GM18526 (cell line): ENCODE data around the gene PNPT1.
A peak's percentile ranks its signal among the peaks of the same experiment; 100 is the strongest.

Source experiments
- POLR2A ChIP-seq: IDR thresholded peaks from 3 replicates; pipeline ENCODE4 v1.6.1; 2011; ENCODE audit not compliant: insufficient read length; ENCODE audit errors: extremely low read depth

The PNPT1 gene

DNA sequence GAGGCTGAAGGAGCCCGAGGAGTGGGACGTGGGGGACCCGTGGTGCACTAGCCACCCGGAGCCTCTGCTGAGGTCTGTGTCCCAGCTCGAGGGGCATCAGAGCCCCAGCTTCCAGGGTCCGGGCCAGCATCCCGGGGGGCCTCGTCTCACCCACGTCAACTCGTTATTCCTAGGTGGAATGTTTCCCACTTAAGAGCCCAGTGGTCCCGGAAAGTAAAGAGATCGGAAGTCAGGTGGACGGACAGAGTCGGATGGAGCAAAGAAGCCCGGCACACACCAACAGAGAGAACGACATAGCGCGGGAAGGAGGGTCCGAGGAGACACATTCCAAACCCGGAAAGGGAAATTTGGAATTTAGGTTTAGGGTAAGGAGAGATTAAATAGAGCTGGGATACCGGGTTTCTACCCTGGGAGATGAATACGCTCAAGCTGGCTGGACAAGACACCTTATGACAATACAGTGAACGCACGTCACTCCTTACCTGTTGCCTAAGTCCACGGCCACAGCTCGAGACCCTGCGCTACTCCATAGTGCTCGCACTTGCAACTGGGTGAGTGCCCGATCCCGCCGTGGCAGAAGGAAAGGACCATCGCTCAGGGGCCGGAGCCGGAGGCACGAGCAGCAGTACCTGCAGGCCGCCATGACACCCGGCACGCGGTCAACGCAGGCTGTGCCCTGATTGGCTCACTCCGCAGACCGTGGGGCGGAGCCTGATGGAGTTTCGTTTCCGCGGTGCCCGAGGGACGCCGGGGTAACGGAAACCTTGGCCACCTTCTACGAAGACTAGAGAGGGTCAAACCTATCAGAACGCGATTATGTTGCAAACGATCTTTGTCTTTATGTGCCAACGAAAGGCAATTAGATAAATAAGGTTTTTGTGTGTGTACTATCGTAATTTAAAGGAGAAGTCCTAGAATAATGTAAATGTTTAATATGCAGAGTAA is at the start of gene PNPT1:
PNPT1 (minus strand) TSS at position 664 of the 945 bp plus-strand sequence; CDS start at position 643, 21 bp downstream.
- TF ChIP-seq POLR2A = peak; percentile 85

GRCh38 chr2:55742996-55743395 is 49.4 kb upstream of the PNPT1 start:
- TF ChIP-seq POLR2A = no peak

DNA sequence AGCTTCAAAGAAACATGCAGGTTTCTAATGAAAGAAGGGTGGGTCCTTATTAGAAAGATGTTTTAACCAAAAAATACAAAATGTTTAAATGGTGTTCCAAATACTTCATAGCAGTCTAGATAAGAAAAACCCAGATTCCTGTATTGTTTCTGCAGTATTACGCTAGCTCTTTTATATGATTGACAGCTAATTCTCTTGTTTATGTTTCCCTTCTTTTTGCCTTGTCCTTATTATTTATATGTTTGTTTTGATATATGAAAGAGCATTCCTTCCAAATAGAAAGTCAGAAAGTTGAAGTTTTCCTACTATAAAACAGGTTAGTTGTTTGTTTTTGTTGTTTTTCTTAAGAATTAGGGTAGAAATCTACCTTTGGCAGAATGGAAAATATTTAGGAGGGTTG is 41.1 kb upstream of the PNPT1 start:
- TF ChIP-seq POLR2A = no peak

DNA sequence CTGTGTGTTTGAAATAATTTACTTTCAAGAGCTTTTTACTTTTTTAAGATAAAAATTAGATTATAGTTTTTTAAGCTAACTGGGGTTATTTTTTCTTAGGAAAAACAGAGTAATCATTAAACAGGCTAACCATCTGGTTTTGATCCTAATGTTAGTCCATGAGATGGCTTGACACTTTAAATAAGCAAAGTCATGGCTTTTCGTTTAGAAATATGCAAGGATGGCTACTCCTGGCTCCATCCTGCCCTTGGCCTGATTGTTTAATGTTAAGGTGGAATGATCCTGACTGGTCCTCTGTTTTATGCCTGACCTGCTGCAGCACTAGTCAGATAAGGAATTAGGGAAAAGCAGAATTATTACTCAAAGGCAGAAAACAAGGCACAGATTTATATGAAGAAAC is 39.7 kb upstream of the PNPT1 start:
- no peak for TF ChIP-seq POLR2A

GRCh38 chr2:55732854-55733253 is 39.2 kb upstream of the PNPT1 start:
- no peak for TF ChIP-seq POLR2A

DNA sequence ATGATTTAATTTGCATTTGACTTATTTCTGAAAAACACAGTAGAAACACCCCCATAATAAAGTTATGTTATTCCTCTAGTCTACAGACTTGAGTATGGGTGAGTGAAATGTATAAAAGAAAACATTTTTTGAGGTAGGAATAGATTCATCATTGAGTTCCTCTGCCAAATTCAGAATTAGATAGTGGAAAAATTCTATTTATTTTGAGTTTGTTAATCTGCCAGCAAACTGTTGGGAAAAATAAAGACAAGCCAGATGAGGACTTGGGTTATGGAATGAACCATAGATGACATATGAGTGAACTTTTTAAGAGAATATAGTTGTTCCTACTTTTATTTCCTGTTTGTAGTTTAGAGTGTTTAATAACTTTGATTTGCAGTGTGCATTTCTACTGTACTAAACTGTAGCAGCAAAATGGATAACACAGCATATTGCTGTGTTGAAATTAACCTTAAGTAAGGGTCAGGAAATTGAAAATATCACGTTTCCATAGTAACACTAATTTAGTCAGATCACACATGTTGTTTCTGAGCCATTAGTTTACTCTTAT is 35.6 kb upstream of the PNPT1 start:
- no peak for TF ChIP-seq POLR2A

GRCh38 chr2:55721596-55722215 is 28.1 kb upstream of the PNPT1 start:
- TF ChIP-seq POLR2A = no peak

DNA sequence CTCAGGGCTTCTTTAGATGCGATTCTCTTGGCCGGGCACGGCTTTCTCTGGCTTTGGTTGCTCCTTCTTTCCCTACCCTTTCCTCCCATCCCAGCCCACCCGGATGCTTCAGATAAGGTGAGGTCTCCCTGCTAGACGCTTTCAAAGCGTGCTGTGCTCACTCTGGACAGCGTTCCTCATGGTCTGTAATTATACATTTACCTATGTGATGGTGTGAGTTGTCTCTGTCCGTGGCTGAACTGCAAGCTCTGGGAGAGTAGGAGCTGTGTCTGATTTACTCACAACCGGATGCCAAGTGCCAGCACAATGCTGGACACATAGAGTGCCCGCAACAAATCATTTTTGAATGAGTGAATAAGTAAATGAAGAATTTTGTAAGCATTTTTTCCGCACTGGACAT is 26.8 kb upstream of the PNPT1 start:
- TF ChIP-seq POLR2A = no peak

- no peak for TF ChIP-seq POLR2A
Measured at GRCh38 chr2:55719852-55720251, 26.2 kb upstream of the PNPT1 start.

- no peak for TF ChIP-seq POLR2A
Measured at GRCh38 chr2:55718165-55719008, 24.7 kb upstream of the PNPT1 start.

- TF ChIP-seq POLR2A = no peak
Measured at GRCh38 chr2:55715626-55716025, 22.0 kb upstream of the PNPT1 start.

DNA sequence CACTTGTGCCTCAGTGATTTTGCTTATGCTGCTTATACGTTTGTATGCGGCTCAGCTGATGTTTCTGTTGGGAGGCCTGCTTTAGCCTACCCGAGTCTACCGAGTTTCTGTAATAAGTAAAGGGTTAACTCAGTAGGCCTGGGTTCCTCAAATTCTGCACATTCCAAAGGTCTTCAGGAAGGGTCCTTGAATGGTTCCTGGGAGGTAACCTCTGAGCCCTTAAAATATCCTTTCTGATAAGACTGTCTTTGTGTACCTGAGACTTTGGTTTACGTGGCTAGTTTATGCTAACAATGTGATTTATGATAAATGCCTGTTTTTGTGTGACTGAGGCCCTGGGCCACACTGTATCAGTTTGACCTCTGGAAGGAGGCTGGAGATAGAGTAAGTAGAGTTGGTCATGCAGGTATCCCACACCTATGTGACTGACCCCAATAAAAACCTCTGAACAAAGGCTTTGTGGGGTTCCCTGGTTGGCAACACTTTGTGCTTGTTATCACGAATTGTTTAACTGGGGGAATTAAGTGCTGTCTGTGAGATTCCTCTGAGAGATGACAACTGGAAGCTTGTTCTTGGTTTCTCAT is 18.9 kb upstream of the PNPT1 start:
- TF ChIP-seq POLR2A = no peak

DNA sequence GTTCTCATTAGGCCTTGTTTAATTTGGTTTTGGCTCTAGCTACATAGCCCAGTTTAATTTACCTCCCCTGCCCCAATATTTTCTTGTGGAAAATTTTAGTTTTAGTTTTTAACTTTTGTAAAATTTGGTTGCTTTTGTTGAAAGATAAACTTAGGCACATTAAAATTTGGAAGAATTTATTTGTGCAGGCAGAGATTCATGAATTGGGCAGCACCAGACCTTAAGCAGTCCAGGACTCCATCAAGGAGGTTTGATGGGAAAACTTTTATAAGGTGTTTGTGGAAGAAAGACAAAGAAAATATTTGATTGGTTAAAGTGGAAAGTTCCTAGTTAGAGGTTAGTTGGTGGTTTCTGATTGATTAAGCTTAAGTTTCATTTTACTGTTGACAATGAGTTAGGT is 16.4 kb upstream of the PNPT1 start:
- TF ChIP-seq POLR2A = no peak

GRCh38 chr2:55707751-55708150 is 14.1 kb upstream of the PNPT1 start:
- TF ChIP-seq POLR2A = no peak
